Rectal smooth muscle tissue (tissue), 1 donor: ENCODE measurements around the gene CLEC6A.

ENCODE experiments used
- H3K27ac ChIP-seq: one replicate; pipeline ENCODE4 v1.7.0; 2013; ENCODE audit warnings: low read depth, low read length, inconsistent platforms
- H3K27me3 ChIP-seq: one replicate; pipeline ENCODE4 v1.7.0; 2013; ENCODE audit warnings: low read length; ENCODE audit not compliant: control insufficient read depth, insufficient read depth
- H3K36me3 ChIP-seq: one replicate; pipeline ENCODE4 v1.7.0; 2013; ENCODE audit warnings: low read length; ENCODE audit not compliant: control insufficient read depth, insufficient read depth
- H3K4me1 ChIP-seq: one replicate; pipeline ENCODE4 v1.7.0; 2013; ENCODE audit warnings: low read length; ENCODE audit not compliant: control insufficient read depth, insufficient read depth
- H3K4me3 ChIP-seq: one replicate; pipeline ENCODE4 v1.7.0; 2013; ENCODE audit warnings: low read length
- H3K9ac ChIP-seq: one replicate; pipeline ENCODE4 v1.7.0; 2013; ENCODE audit warnings: low read length

CLEC6A gene

GRCh38 chr12:8504351-8504750 lies 48.6 kb downstream of the CLEC6A start:
- Histone ChIP-seq H3K27me3 (no peaks in the 10 kb centered on the region), H3K36me3 (no peaks in the 10 kb centered on the region), H3K4me1 (no peaks in the 10 kb centered on the region), H3K27ac (no peak overlapping the region), H3K9ac (no peak overlapping the region), H3K4me3 (no peak overlapping the region)

- H3K4me3 ChIP-seq: no peak overlapping the region
- no peak overlapping the region for H3K27ac ChIP-seq
- H3K9ac ChIP-seq: no peak overlapping the region
- H3K4me1 ChIP-seq: no peaks in the 10 kb centered on the region
- H3K36me3 ChIP-seq: no peaks in the 10 kb centered on the region
- no peaks in the 10 kb centered on the region for H3K27me3 ChIP-seq
These were observed 51.8 kb downstream of the CLEC6A start for GRCh38 chr12:8507596-8507995.

- no peaks in the 10 kb centered on the region for H3K4me1 ChIP-seq
- H3K4me3 ChIP-seq: no peak overlapping the region
- no peaks in the 10 kb centered on the region for H3K27me3 ChIP-seq
- H3K9ac ChIP-seq: no peak overlapping the region
- no peaks in the 10 kb centered on the region for H3K36me3 ChIP-seq
- no peak overlapping the region for H3K27ac ChIP-seq
These were observed 52.5 kb downstream of the CLEC6A start for GRCh38 chr12:8508223-8508622.

- no peak overlapping the region for H3K9ac ChIP-seq
- H3K4me1 ChIP-seq: no peaks in the 10 kb centered on the region
- H3K36me3 ChIP-seq: no peaks in the 10 kb centered on the region
- no peaks in the 10 kb centered on the region for H3K27me3 ChIP-seq
- no peak overlapping the region for H3K4me3 ChIP-seq
- H3K27ac ChIP-seq: no peak overlapping the region
These were observed 53.4 kb downstream of the CLEC6A start for GRCh38 chr12:8508910-8509841.

- no peaks in the 10 kb centered on the region for H3K36me3 ChIP-seq
- no peaks in the 10 kb centered on the region for H3K4me1 ChIP-seq
- H3K9ac ChIP-seq: no peak within 1 kb of the TSS
- no peaks in the 10 kb centered on the region for H3K27me3 ChIP-seq
- no peak within 1 kb of the TSS for H3K27ac ChIP-seq
- H3K4me3 ChIP-seq: no peak within 1 kb of the TSS
These were observed 57.5 kb downstream of the CLEC6A start, which contains the start of gene CLEC4D for GRCh38 chr12:8513256-8513655. Gene CLEC4D (plus strand): TSS chr12:8513503. CDS start chr12:8513733, 230 bp downstream.

- no peaks in the 10 kb centered on the region for H3K4me1 ChIP-seq
- H3K27ac ChIP-seq: no peak overlapping the region
- H3K4me3 ChIP-seq: no peak overlapping the region
These were observed 62.2 kb downstream of the CLEC6A start for GRCh38 chr12:8517971-8518370.

GRCh38 chr12:8519171-8519570 lies 63.4 kb downstream of the CLEC6A start:
- Histone ChIP-seq H3K36me3 (no peaks in the 10 kb centered on the region), H3K9ac (no peak overlapping the region), H3K4me3 (no peak overlapping the region), H3K27me3 (no peaks in the 10 kb centered on the region), H3K4me1 (no peaks in the 10 kb centered on the region), H3K27ac (no peak overlapping the region)

More at GRCh38 chr12:8517971-8518370, 62.2 kb downstream of the CLEC6A start:
- Histone ChIP-seq H3K36me3 (no peaks in the 10 kb centered on the region), H3K9ac (no peak overlapping the region), H3K27me3 (no peaks in the 10 kb centered on the region)

GRCh38 chr12:8527250-8528130 lies 71.7 kb downstream of the CLEC6A start:
- Histone ChIP-seq H3K4me3 (no peak overlapping the region), H3K9ac (no peak overlapping the region), H3K4me1 (no peaks in the 10 kb centered on the region), H3K27ac (no peak overlapping the region), H3K36me3 (no peaks in the 10 kb centered on the region), H3K27me3 (no peaks in the 10 kb centered on the region)
